Lower lobe of right lung (tissue), 2 donors: Measurements from ENCODE around the gene HOXC5. TPM values are rescaled to one million over a fixed set of nuclear protein-coding genes. Genes with fewer than 3 reads are reported as not detected.
A peak's percentile ranks its signal among the peaks of the same experiment; 100 is the strongest.

ENCODE experiments used
- ATAC-seq, 2 donors: fragments of 200-7000 bp; cut with Tn5 transposase; one replicate each; pipeline ENCODE4 v1.9.1; 2020 to 2022; ENCODE audit warnings: mild to moderate bottlenecking in 2 of 2, moderate library complexity in 2 of 2
- DNase-seq: peaks from one replicate; pipeline ENCODE4 v3.0.0-alpha.2; 2020
- H3K27ac ChIP-seq: fragments of 200-600 bp; one replicate; pipeline ENCODE4 v1.8.0; 2022
- H3K27me3 ChIP-seq: fragments of 200-600 bp; one replicate; pipeline ENCODE4 v1.8.0; 2022; ENCODE audit warnings: low read depth
- H3K36me3 ChIP-seq: fragments of 200-600 bp; one replicate; pipeline ENCODE4 v1.8.0; 2022; ENCODE audit warnings: mild to moderate bottlenecking
- H3K4me1 ChIP-seq: fragments of 200-600 bp; one replicate; pipeline ENCODE4 v1.8.0; 2022
- H3K4me3 ChIP-seq: fragments of 200-600 bp; one replicate; pipeline ENCODE4 v1.8.0; 2022; ENCODE audit warnings: mild to moderate bottlenecking
- H3K9me3 ChIP-seq: fragments of 200-600 bp; one replicate; pipeline ENCODE4 v1.8.0; 2022
- intact Hi-C: fragments of 100-400 bp; cut with DNase I; formaldehyde crosslinking; loops from one replicate; pipeline ENCODE4 v1.11.0; 2022
- total RNA-seq: library from RNA; stranded (reverse); fragmentation: NEBNext Ultra II Directional; extraction: Animal tissue kit (Norgen Biotek cat#: 25700); gene quantifications from one replicate; pipeline ENCODE4 v1.2.1, GENCODE V29; 2021
- TF ChIP-seq, protein P1 (sequence below): fragments of 200-600 bp; IDR thresholded peaks from one replicate; pipeline ENCODE4 v1.8.0; 2022; ENCODE audit warnings: antibody characterized with exemption, mild to moderate bottlenecking
- donor health status: DM: no; HTN: yes; CAD: no; lungs with severe emphysema.

Gene HOXC5
- total RNA-seq, 1 donor from 2014 or later, result not detected

DNA sequence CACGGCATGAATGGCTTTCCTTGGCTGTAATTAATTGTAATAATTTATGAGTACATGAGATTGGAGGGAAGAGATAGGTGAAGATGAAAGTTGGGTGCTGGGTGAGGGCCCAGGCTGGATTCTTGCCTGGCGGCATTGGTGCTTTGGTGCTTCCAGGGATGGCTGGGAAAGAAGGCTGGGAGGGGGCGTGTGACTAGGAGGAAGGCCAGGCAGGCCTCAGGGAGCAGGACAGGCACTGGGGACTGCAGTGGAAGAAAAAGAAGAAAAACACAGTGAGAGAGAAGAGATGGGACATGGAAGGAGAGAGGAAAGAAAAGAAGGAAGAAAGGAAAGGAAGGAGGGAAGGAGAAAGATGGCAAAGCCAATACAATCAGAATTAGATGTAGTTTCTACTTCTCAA lies 29.2 kb upstream of the HOXC5 start:
- H3K27ac ChIP-seq, result no peak overlapping the region
- intact Hi-C loops, result loop anchor here (5.0 kb wide), 1 partner anchor 204 kb away; no protein-coding TSS in a partner anchor
- H3K36me3 ChIP-seq, result no peaks in the 10 kb centered on the region
- DNase-seq, result no peak
- peaks cover 28% of the 10 kb centered on the region for H3K4me1 ChIP-seq
- H3K27me3 ChIP-seq, result peaks cover 99% of the 10 kb centered on the region
- ATAC-seq, result no peak
- no peak overlapping the region for H3K4me3 ChIP-seq
- TF ChIP-seq, protein P1, sequence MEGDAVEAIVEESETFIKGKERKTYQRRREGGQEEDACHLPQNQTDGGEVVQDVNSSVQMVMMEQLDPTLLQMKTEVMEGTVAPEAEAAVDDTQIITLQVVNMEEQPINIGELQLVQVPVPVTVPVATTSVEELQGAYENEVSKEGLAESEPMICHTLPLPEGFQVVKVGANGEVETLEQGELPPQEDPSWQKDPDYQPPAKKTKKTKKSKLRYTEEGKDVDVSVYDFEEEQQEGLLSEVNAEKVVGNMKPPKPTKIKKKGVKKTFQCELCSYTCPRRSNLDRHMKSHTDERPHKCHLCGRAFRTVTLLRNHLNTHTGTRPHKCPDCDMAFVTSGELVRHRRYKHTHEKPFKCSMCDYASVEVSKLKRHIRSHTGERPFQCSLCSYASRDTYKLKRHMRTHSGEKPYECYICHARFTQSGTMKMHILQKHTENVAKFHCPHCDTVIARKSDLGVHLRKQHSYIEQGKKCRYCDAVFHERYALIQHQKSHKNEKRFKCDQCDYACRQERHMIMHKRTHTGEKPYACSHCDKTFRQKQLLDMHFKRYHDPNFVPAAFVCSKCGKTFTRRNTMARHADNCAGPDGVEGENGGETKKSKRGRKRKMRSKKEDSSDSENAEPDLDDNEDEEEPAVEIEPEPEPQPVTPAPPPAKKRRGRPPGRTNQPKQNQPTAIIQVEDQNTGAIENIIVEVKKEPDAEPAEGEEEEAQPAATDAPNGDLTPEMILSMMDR, result no peak
- no peaks in the 10 kb centered on the region for H3K9me3 ChIP-seq

DNA sequence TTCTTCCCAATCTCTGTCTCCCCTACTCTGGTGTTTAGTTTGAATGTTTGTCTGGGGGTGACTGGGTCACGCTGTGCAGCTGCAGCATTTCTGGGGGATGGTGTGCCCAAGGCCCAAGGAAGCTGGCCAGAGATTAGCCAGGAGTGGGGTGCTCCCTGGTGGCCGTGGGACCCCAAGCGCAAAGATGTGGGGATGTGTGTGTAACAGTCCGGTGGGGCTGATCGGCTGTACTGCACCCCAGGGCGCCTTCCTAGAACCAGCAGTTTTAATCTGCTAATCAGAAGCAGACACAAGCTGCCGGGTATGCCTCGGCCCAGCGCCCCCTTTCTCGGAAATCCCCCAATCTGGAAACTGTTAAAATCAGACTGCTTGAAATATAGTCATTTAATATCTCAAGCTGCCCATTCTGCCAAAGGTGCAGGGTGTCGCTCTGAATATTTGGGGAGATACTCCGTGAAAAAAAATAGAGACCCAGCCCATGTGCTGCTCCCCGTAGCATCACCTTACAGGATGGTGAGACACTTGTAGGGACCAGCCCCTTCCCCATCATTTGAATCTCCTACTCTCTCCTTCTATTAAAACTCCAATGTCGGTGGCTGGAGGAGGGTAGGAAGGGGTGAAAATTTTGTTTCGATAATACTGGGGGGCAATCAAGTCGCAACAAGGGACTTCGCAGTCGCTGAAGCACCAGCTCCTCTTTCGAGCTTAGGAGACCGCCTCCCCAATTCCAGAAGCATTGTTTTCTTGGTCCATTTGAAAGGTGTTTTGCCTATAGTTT lies 28.6 kb upstream of the HOXC5 start:
- ATAC-seq (no peak), DNase-seq (no peak)
- H3K4me1 ChIP-seq, result peaks cover 31% of the 10 kb centered on the region
- intact Hi-C loops, result loop anchor here (5.0 kb wide), 1 partner anchor 203 kb away; no protein-coding TSS in a partner anchor
- H3K27me3 ChIP-seq, result peaks cover 96% of the 10 kb centered on the region
- no peaks in the 10 kb centered on the region for H3K36me3 ChIP-seq
- TF ChIP-seq, protein P1, result no peak
- H3K9me3 ChIP-seq, result no peaks in the 10 kb centered on the region
- no peak overlapping the region for H3K4me3 ChIP-seq
- no peak overlapping the region for H3K27ac ChIP-seq

DNA sequence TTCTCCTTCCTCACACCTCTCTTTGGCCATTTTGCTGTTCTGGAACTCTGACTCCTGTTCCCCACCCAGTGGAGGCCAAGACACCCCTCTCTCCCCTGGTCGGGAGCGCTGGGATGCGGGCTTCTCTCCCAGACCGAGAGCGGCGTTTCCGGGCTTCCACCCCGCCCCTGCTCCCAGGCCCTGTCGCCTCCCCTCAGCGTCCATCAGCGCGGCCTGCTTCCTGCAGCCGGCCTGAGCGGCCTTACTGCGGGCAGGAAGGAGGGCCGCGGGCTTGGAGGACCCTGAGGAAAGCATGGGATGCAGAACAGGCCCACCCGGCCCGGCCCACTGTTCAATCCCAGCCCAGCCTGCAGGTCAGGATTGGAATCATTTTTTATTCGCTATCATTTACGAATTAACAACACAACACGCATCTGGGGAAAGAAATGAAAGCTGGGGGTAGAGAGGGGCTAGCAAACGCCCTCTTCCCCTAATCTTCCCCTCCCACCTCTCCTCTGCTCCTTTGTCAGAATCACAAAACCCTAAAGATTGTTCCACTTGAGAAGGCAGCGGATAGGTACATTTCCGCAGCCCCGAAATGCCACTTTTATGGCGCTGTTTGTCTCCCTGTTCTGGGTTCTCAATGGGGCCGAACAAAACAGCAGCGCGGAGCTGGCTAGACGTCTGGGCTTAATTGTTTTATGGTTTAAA lies 27.9 kb upstream of the HOXC5 start:
- intact Hi-C loops, result loop anchor here (5.0 kb wide), 1 partner anchor 202 kb away; no protein-coding TSS in a partner anchor
- Histone ChIP-seq H3K9me3 (no peaks in the 10 kb centered on the region), H3K4me1 (peaks cover 29% of the 10 kb centered on the region), H3K36me3 (no peaks in the 10 kb centered on the region), H3K27me3 (peaks cover 96% of the 10 kb centered on the region), H3K4me3 (no peak overlapping the region), H3K27ac (no peak overlapping the region)
- ATAC-seq (peak in 1 of 2 donors; percentile 4), DNase-seq (no peak)
- TF ChIP-seq, protein P1, result no peak

- no peak for DNase-seq
- peaks cover 25% of the 10 kb centered on the region for H3K4me1 ChIP-seq
- ATAC-seq, result no peak
- no peak overlapping the region for H3K27ac ChIP-seq
- no peaks in the 10 kb centered on the region for H3K36me3 ChIP-seq
- H3K4me3 ChIP-seq, result no peak overlapping the region
- H3K9me3 ChIP-seq, result no peaks in the 10 kb centered on the region
- intact Hi-C loops, result no loop called here
- peaks cover 96% of the 10 kb centered on the region for H3K27me3 ChIP-seq
- TF ChIP-seq, protein P1, result no peak
Measured at GRCh38 chr12:54005531-54005852, 27.4 kb upstream of the HOXC5 start.

DNA sequence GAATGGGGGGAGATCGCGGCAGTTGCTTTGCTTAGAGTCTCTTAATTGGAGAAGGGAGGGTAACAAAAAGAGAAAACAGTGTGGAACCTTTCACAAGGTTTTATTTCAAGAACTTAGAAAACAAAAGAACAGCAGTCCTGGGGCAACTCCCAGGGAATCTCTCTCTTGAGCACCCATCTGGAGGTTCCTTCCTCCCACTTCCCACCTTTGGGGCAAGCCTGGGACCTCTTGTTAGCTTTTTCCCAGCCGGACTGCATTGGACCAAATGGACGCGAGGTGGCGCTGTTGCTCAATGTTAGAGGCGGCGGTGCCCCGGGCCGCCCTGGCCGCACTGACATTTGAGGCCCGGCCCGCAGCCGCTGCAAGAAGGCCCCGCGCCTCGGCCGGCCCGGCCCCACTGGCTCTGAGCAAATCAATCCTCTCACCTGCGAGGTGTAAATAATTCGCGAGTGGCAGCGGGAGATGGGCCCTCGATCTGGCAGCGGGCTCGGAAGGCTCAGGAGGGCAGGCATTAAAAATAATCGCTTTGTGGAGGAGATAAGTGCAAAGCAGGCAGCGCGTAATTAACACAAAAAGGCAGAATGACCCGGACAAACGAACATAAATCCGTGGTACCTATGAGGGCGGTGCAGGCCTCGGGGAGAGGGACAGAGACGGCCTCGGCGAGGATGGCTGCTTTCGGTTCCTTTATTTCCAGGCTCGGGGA lies 26.8 kb upstream of the HOXC5 start:
- H3K27me3 ChIP-seq, result peaks cover 96% of the 10 kb centered on the region
- intact Hi-C loops, result no loop called here
- H3K27ac ChIP-seq, result no peak overlapping the region
- H3K4me3 ChIP-seq, result peak overlapping the region; percentile 44
- DNase-seq, result peak; percentile 92
- peaks cover 25% of the 10 kb centered on the region for H3K4me1 ChIP-seq
- TF ChIP-seq, protein P1, result peak; percentile 94
- H3K36me3 ChIP-seq, result no peaks in the 10 kb centered on the region
- H3K9me3 ChIP-seq, result no peaks in the 10 kb centered on the region
- peak; percentile 90 to 92 for ATAC-seq
